DND-41 (cell line): ENCODE measurements around the gene GNAO1.

Experiments used
- EZH2 ChIP-seq: IDR thresholded peaks from 3 replicates; pipeline ENCODE4 v1.6.1; 2012; ENCODE audit warnings: borderline replicate concordance, low read depth, mild to moderate bottlenecking, moderate library complexity, low read length, inconsistent platforms; ENCODE audit not compliant: severe bottlenecking
- TF ChIP-seq, protein P1 (sequence below): IDR thresholded peaks from 2 replicates; pipeline ENCODE4 v1.5.1; 2012; ENCODE audit warnings: borderline replicate concordance, low read length, moderate library complexity, mild to moderate bottlenecking; ENCODE audit not compliant: poor library complexity, severe bottlenecking; ENCODE audit errors: extremely low read depth

GRCh38 chr16:56196381-56196780 is 5.1 kb downstream of the GNAO1 start:
- TF ChIP-seq, protein P1, sequence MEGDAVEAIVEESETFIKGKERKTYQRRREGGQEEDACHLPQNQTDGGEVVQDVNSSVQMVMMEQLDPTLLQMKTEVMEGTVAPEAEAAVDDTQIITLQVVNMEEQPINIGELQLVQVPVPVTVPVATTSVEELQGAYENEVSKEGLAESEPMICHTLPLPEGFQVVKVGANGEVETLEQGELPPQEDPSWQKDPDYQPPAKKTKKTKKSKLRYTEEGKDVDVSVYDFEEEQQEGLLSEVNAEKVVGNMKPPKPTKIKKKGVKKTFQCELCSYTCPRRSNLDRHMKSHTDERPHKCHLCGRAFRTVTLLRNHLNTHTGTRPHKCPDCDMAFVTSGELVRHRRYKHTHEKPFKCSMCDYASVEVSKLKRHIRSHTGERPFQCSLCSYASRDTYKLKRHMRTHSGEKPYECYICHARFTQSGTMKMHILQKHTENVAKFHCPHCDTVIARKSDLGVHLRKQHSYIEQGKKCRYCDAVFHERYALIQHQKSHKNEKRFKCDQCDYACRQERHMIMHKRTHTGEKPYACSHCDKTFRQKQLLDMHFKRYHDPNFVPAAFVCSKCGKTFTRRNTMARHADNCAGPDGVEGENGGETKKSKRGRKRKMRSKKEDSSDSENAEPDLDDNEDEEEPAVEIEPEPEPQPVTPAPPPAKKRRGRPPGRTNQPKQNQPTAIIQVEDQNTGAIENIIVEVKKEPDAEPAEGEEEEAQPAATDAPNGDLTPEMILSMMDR = no peak
- no peak for TF ChIP-seq EZH2
